Testis (tissue), 5 donors: Measurements from ENCODE around the gene JAK3. TPM values are rescaled to one million over a fixed set of nuclear protein-coding genes. Genes with fewer than 3 reads are reported as not detected.
"Not testable (repeated sequence)": the region's sequence is repeated elsewhere in the genome, so short reads cannot be mapped to it uniquely, and the experiment has no call there.

Experiments
- DNase-seq: peaks from one replicate; pipeline ENCODE4 v3.0.0-alpha.2; 2019
- H3K27ac ChIP-seq, 2 donors: fragments of 200-600 bp; sonication (generic); one replicate each; pipeline ENCODE4 v1.5.1; 2019
- H3K27me3 ChIP-seq: fragments of 200-600 bp; sonication (generic); one replicate; pipeline ENCODE4 v1.5.1; 2019
- H3K36me3 ChIP-seq: fragments of 200-600 bp; sonication (generic); one replicate; pipeline ENCODE4 v1.5.1; 2017; ENCODE audit warnings: low read depth; ENCODE audit errors: missing control alignments
- H3K4me1 ChIP-seq: fragments of 200-600 bp; sonication (generic); one replicate; pipeline ENCODE4 v1.5.1; 2019
- H3K4me3 ChIP-seq, 2 donors: fragments of 200-600 bp; sonication (generic); one replicate each; pipeline ENCODE4 v1.5.1; 2017 to 2019
- H3K9me3 ChIP-seq: fragments of 200-600 bp; sonication (generic); one replicate; pipeline ENCODE4 v1.5.1; 2017
- POLR2A ChIP-seq: fragments of 450-650 bp; IDR thresholded peaks from one replicate; pipeline ENCODE4 v1.6.1; 2017; ENCODE audit warnings: antibody characterized with exemption, mild to moderate bottlenecking, moderate library complexity
- WGBS, 2 donors: methylation state at CpG; one replicate each; pipeline ENCODE4 v1.1.5; 2018; 5-methylcytosine and 5-hydroxymethylcytosine counted together
- intact Hi-C: fragments of 100-400 bp; cut with DNase I; formaldehyde crosslinking; loops from one replicate; pipeline ENCODE4 v1.15.1; 2023; ENCODE audit warnings: low total_unique reads
- long read RNA-seq, 2 donors: transcript quantifications; one replicate each; lab custom pipeline, GENCODE V29; 2026
- polyA plus RNA-seq: library from polyadenylated mRNA; stranded (reverse); fragments of 350-450 nt; fragmentation: Illumina TruSeq; extraction: RNeasy Lipid Tissue Mini Kit (QIAGEN cat#74804); gene quantifications from one replicate; pipeline ENCODE4 v1.2.3, GENCODE V29; 2014; ENCODE audit warnings: low read depth, low replicate concordance; ENCODE audit not compliant: insufficient read depth
- total RNA-seq, 2 donors: library from RNA; depleted of rRNA; stranded (reverse); fragments of >200 nt; gene quantifications; one replicate each; pipeline ENCODE4 v1.2.3, GENCODE V29; 2016
- TF ChIP-seq, protein P1 (sequence below), 3 experiments: fragments of 450-650 bp in 2 of 3; fragments of 200-600 bp in 1 of 3; sonication (generic) in 1 of 3; IDR thresholded peaks; one replicate each; pipeline ENCODE4 v1.5.1; 2016 to 2019; ENCODE audit warnings: antibody characterized with exemption in 3 of 3, mild to moderate bottlenecking in 2 of 3, moderate library complexity in 1 of 3

JAK3 gene
- 10 to 100 TPM in 1 of 2 donors, 1 to 10 TPM in 1; 5.0 to 10.5 TPM for total RNA-seq
- 3.5 TPM for polyA plus RNA-seq
- long read RNA-seq, donor 1 = 0 reads
- long read RNA-seq, donor 2, partial matches to known transcripts = 14 of 14 reads
- long read RNA-seq, donor 2, other reads (novel, unspliced or antisense) = 0 of 14 reads

DNA sequence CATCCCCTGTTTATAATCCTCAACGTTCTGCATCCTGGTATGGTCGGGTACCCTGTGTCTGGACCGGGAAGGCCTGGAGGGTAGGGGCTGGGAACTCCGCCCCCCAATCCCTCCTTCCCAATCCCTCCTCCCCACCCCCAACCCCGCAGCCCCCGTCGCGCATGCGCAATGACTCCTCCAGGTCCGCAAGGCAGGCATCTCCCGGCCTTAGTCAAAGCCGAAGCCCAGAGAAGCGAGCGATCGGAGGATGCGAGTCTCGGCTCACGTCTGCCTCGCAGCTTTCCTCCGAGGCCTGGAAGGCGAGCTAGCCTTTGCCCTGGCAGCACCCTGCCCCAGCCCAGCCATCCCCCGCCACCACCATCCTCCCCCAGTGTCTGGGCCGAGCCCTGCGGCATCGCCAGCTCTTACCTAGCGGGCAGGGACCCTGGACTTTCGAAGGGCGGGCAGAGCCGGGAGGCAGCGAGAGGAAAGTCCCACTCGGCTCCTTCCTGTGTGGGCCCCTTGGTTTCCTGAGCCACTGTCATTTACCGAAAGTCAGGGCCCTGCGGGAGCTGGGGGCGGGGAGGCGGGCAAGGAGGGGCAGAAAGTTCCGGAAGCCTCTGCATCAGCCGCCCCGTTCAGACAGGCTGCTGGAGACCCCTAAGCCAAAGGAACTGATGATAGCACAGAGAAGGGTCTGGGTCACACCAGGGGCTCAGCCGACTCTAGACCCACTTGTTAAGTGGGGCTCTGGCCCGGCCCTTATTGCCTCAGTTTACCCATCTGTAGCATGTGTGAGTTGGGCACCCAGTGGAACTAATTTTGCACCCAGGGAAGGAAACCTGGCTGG lies at the start of gene JAK3:
TSS of gene JAK3 (minus strand) at position 445 of the 829 bp plus-strand sequence. CDS start 3,565 bp downstream, outside the sequence.
- 11 to 17% methylated on average over 13 to 40 of the region's 40 CpGs for WGBS, 2 donors
- TF ChIP-seq, protein P1, sequence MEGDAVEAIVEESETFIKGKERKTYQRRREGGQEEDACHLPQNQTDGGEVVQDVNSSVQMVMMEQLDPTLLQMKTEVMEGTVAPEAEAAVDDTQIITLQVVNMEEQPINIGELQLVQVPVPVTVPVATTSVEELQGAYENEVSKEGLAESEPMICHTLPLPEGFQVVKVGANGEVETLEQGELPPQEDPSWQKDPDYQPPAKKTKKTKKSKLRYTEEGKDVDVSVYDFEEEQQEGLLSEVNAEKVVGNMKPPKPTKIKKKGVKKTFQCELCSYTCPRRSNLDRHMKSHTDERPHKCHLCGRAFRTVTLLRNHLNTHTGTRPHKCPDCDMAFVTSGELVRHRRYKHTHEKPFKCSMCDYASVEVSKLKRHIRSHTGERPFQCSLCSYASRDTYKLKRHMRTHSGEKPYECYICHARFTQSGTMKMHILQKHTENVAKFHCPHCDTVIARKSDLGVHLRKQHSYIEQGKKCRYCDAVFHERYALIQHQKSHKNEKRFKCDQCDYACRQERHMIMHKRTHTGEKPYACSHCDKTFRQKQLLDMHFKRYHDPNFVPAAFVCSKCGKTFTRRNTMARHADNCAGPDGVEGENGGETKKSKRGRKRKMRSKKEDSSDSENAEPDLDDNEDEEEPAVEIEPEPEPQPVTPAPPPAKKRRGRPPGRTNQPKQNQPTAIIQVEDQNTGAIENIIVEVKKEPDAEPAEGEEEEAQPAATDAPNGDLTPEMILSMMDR (IDR thresholded peaks at IDR 0.05) = no peak
- TF ChIP-seq POLR2A = no peak
- DNase-seq = peak; percentile 71
- peak within 1 kb of the TSS; percentile 27 to 45 for H3K4me3 ChIP-seq
- H3K27me3 ChIP-seq = no peaks in the 10 kb centered on the region
- H3K36me3 ChIP-seq = no peaks in the 10 kb centered on the region
- H3K9me3 ChIP-seq = no peaks in the 10 kb centered on the region
- intact Hi-C loops = no loop called here
- peak within 1 kb of the TSS; percentile 87 to 92 for H3K27ac ChIP-seq
- H3K4me1 ChIP-seq = peaks cover 42% of the 10 kb centered on the region

DNA sequence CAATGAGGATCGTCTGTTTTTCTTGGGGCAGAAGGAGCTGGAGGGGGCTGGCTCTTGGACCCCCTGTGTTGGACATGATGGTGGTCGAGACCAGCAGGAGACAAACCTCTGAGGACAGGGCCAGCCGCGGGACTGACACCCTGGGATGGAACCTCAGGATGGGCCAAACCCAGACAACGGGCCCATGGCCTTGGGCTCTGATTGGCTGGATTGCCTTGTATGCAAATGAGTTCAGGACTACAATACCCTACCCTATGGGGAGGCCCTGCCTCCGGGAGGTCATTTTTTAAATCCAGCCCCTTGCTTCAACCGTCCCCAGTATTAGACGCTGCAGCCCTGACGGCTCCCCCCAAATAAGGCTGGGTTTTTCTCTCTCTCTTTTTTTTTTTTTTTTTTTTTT lies 46.0 kb upstream of the JAK3 start:
- no peak overlapping the region for H3K4me3 ChIP-seq
- 81 to 86% methylated on average over 5 to 9 of the region's 9 CpGs for WGBS, 2 donors
- DNase-seq = no peak
- no peaks in the 10 kb centered on the region for H3K36me3 ChIP-seq
- H3K27me3 ChIP-seq = no peaks in the 10 kb centered on the region
- H3K27ac ChIP-seq = no peak overlapping the region
- no peak for TF ChIP-seq POLR2A
- TF ChIP-seq, protein P1 (IDR thresholded peaks at IDR 0.05) = no peak
- H3K4me1 ChIP-seq = no peaks in the 10 kb centered on the region
- intact Hi-C loops = no loop called here
- H3K9me3 ChIP-seq = no peaks in the 10 kb centered on the region

DNA sequence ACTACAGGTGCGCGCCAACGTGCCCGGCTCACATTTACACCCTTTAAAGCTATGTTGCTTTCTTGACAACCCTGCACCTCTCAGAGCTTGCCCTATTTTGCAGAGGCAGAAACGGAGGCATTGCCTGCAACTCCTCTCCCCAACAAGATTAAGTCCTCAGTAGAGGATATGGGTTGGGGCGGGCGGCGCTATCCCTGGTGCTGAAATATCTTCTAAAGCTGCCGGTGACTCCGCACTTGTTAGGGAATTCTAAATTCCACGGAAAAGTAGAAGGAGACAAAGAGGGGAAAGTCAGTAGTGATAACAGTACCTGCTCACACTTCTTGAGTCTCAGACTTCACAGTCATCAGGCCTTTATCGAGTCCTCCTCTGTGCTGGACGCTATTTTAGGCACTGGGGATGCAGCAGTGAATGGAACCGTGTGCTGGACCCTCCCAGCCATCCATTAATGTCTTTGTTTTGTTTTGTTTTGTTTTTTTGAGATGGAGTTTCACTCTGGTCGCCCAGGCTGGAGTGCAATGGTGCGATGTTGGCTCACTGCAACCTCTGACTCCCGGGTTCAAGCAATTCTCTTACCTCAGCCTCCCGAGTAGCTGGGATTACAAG lies 41.9 kb upstream of the JAK3 start:
- no peaks in the 10 kb centered on the region for H3K9me3 ChIP-seq
- H3K4me3 ChIP-seq = no peak overlapping the region
- 20 to 21% methylated on average over 18 of the region's 18 CpGs for WGBS, 2 donors
- no peaks in the 10 kb centered on the region for H3K27me3 ChIP-seq
- no peak for TF ChIP-seq POLR2A
- TF ChIP-seq, protein P1 (IDR thresholded peaks at IDR 0.05) = no peak
- peak; percentile 68 for DNase-seq
- intact Hi-C loops = no loop called here
- no peaks in the 10 kb centered on the region for H3K4me1 ChIP-seq
- no peak overlapping the region for H3K27ac ChIP-seq
- no peaks in the 10 kb centered on the region for H3K36me3 ChIP-seq

DNA sequence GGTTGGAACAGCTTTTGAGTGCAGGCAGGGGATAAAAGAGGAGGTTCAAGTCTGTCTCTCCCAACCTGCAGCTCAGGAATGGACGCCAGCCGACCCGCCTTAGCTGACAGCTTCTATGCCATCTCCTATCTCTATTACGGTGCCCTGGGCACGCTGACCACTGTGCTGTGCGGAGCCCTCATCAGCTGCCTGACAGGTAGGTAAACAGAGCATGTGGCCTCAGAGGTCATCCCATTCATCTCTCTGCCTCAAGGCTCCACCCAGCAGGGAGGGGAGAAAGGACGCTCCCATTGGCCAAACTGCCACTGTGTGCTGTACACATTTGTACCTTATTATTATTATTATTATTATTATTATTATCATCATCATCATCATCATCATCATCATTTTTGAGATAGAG lies 40.5 kb upstream of the JAK3 start:
- 64 to 73% methylated on average over 7 of the region's 7 CpGs for WGBS, 2 donors
- Histone ChIP-seq H3K27me3 (no peaks in the 10 kb centered on the region), H3K4me3 (no peak overlapping the region), H3K9me3 (no peaks in the 10 kb centered on the region), H3K4me1 (no peaks in the 10 kb centered on the region), H3K27ac (no peak overlapping the region), H3K36me3 (no peaks in the 10 kb centered on the region)
- intact Hi-C loops = no loop called here
- no peak for DNase-seq
- no peak for TF ChIP-seq POLR2A

DNA sequence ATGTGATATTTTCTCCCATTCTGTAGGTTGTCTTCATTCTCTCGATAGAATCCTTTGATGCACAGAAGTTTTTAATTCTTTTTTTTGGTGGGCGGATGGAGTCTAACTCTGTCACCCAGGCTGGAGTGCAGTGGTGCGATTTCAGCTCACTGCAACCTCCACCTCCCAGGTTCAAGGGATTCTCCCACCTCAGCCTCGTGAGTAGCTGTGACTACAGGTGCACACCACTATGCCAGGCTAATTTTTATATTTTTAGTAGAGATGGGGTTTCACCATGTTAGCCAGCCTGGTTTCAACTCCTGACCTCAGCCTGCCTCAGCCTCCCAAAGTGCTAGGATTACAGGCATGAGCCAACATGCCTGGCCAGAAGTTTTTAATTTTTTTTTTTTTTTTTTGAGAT lies 39.4 kb upstream of the JAK3 start:
- H3K9me3 ChIP-seq, H3K4me3 ChIP-seq, H3K27ac ChIP-seq, DNase-seq, H3K36me3 ChIP-seq, intact Hi-C loops, H3K4me1 ChIP-seq, H3K27me3 ChIP-seq: not testable (repeated sequence)
- WGBS, 2 donors = 83 to 89% methylated on average over 4 of the region's 4 CpGs
